Naive thymus-derived CD4-positive, alpha-beta T cell (primary cell): ENCODE data around the gene TNFAIP8L2. TPM values are rescaled to one million over a fixed set of nuclear protein-coding genes. Genes with fewer than 3 reads are reported as not detected.

ENCODE experiments used
- ATAC-seq: fragments of 150-1000 bp; cut with Tn5 transposase; 2 replicates; pipeline ENCODE4 v1.10.0; 2021; ENCODE audit warnings: mild to moderate bottlenecking, moderate library complexity
- CTCF ChIA-PET: fragments of 350-600 bp; sonication (Branson Sonifier 250); formaldehyde crosslinking; loops from one replicate; lab custom pipeline; 2021; ENCODE audit warnings: antibody characterized with exemption; lab: Charles Lee
- POLR2A ChIA-PET: fragments of 350-600 bp; sonication (Branson Sonifier 250); formaldehyde crosslinking; loops from one replicate; lab custom pipeline; 2021; ENCODE audit warnings: antibody characterized with exemption, inconsistent platforms; lab: Charles Lee
- DNase-seq, 9 donors: peaks; one replicate each; pipeline versions ENCODE4 v3.0.0 to v3.0.0-alpha.2; 2020 to 2022; ENCODE audit warnings: mixed read lengths in 1 of 9
- H3K27ac ChIP-seq: one replicate; pipeline ENCODE4 v1.7.0; 2013; ENCODE audit warnings: mild to moderate bottlenecking, low read depth, low read length, moderate library complexity
- H3K27me3 ChIP-seq, 2 donors: one replicate each; pipeline ENCODE4 v1.7.0; 2013; ENCODE audit warnings: low read length in 2 of 2, mild to moderate bottlenecking in 2 of 2, moderate library complexity in 2 of 2; ENCODE audit not compliant: control insufficient read depth in 2 of 2, insufficient read depth in 2 of 2
- H3K36me3 ChIP-seq, 3 experiments: 1 replicate in 2 of 3; 2 replicates in 1 of 3; pipeline ENCODE4 v1.7.0; 2013; ENCODE audit warnings: low read length in 3 of 3, mild to moderate bottlenecking in 3 of 3, moderate library complexity in 1 of 3; ENCODE audit not compliant: insufficient read depth in 3 of 3, control insufficient read depth in 2 of 3
- H3K4me1 ChIP-seq, 2 donors: one replicate each; pipeline ENCODE4 v1.7.0; 2013; ENCODE audit warnings: low read length in 2 of 2, mild to moderate bottlenecking in 2 of 2, moderate library complexity in 1 of 2; ENCODE audit not compliant: control insufficient read depth in 2 of 2, insufficient read depth in 2 of 2
- H3K4me3 ChIP-seq: 2 replicates; pipeline ENCODE4 v1.7.0; 2013; ENCODE audit warnings: mild to moderate bottlenecking, low read length
- H3K9me3 ChIP-seq, 3 experiments: 1 replicate in 2 of 3; 2 replicates in 1 of 3; pipeline ENCODE4 v1.7.0; 2013; ENCODE audit warnings: low read length in 3 of 3; ENCODE audit not compliant: control insufficient read depth in 2 of 3
- H3K27ac Mint-ChIP-seq, 9 donors: one replicate each; pipeline ENCODE4 v1.8.0; 2020 to 2022; ENCODE audit warnings: mixed read lengths in 9 of 9, mild to moderate bottlenecking in 8 of 9, moderate library complexity in 5 of 9, inconsistent platforms in 2 of 9
- H3K27me3 Mint-ChIP-seq, 5 donors: one replicate each; pipeline ENCODE4 v1.8.0; 2021 to 2022; ENCODE audit warnings: mixed read lengths in 5 of 5, mild to moderate bottlenecking in 1 of 5
- H3K36me3 Mint-ChIP-seq, 5 donors: one replicate each; pipeline ENCODE4 v1.8.0; 2020 to 2022; ENCODE audit warnings: mixed read lengths in 5 of 5, mild to moderate bottlenecking in 3 of 5, inconsistent platforms in 1 of 5
- H3K4me1 Mint-ChIP-seq, 7 donors: one replicate each; pipeline ENCODE4 v1.8.0; 2020 to 2022; ENCODE audit warnings: mixed read lengths in 7 of 7, mild to moderate bottlenecking in 3 of 7, inconsistent platforms in 1 of 7
- H3K4me3 Mint-ChIP-seq, 10 donors: one replicate each; pipeline ENCODE4 v1.8.0; 2020 to 2022; ENCODE audit warnings: mild to moderate bottlenecking in 10 of 10, mixed read lengths in 10 of 10, moderate library complexity in 6 of 10, inconsistent platforms in 2 of 10
- H3K9me3 Mint-ChIP-seq, 11 donors: one replicate each; pipeline ENCODE4 v1.8.0; 2020 to 2022; ENCODE audit warnings: mixed read lengths in 11 of 11, mild to moderate bottlenecking in 4 of 11, inconsistent platforms in 1 of 11, moderate library complexity in 1 of 11
- intact Hi-C, 2 donors: fragments of 100-400 bp; cut with micrococcal nuclease; formaldehyde crosslinking; loops; one replicate each; pipeline ENCODE4 v1.15.1; 2023
- polyA plus RNA-seq, 2 donors: library from polyadenylated mRNA; unstranded; fragments of 300-500 nt; fragmentation: Illumina TruSeq; gene quantifications; one replicate each; pipeline ENCODE4 v1.2.3, GENCODE V29; 2021
- total RNA-seq, 6 experiments: library from RNA in 5 of 6; stranded (reverse) in 5 of 6; gene quantifications; 1 replicate in 5 of 6; 2 replicates in 1 of 6; pipeline ENCODE4 v1.2.3 and lab custom pipeline; 2021 to 2026

TNFAIP8L2 gene
- total and polyA plus RNA-seq, 7 experiments from 2014 or later, result 3.1 to 77.3 (median 37.6) TPM

GRCh38 chr1:151164732-151165280 is 8.4 kb downstream of the TNFAIP8L2 start:
- H3K9me3 Mint-ChIP-seq, result peaks cover 0 to 7% (median 0%) of the 10 kb centered on the region in 11 donors
- H3K4me1 Mint-ChIP-seq, result peaks cover 36 to 81% (median 61%) of the 10 kb centered on the region in 7 donors
- H3K27ac ChIP-seq, result peak overlapping the region; percentile 64
- H3K27me3 Mint-ChIP-seq, result peaks cover 0 to 3% (median 0%) of the 10 kb centered on the region in 5 donors
- ChIA-PET CTCF (interaction anchor here (2.9 kb wide), 1 partner anchor 8 kb away, joined by 16 read pairs; the partner anchor contains the start of gene TNFAIP8L2), POLR2A (interaction anchor here (1.0 to 7.8 kb wide), 6 partner anchors 7 to 401 kb away, joined by 3 to 73 read pairs (median 3); partner anchors contain the start of genes TNFAIP8L2 and VPS72)
- peaks cover 0 to 45% (median 34%) of the 10 kb centered on the region in 5 donors for H3K36me3 Mint-ChIP-seq
- DNase-seq (no peak), ATAC-seq (no peak)
- intact Hi-C loops, result loop anchor here (1.0 to 5.0 kb wide), 12 partner anchors 8 to 447 kb away; partner anchors contain the start of genes PIP5K1A (in 2 of the 2), PSMD4 (in 2 of the 2), GABPB2 (in 1 of the 2) and PI4KB (in 1 of the 2)
- no peaks in the 10 kb centered on the region for H3K9me3 ChIP-seq
- H3K36me3 ChIP-seq, result peaks cover 0 to 26% (median 0%) of the 10 kb centered on the region in 3 experiments
- H3K27me3 ChIP-seq, result no peaks in the 10 kb centered on the region
- H3K4me1 ChIP-seq, result peaks cover 19 to 26% of the 10 kb centered on the region in 2 donors
- H3K27ac Mint-ChIP-seq, result peak overlapping the region in 8 of 9 donors; percentile 77 to 99 (median 96)
- H3K4me3 Mint-ChIP-seq, result peak overlapping the region; percentile 32 to 99 (median 92)
- peak overlapping the region; percentile 97 for H3K4me3 ChIP-seq

GRCh38 chr1:151165281-151165737 is 8.9 kb downstream of the TNFAIP8L2 start:
- H3K9me3 ChIP-seq, result no peaks in the 10 kb centered on the region
- CTCF ChIA-PET, result interaction anchor here (2.9 kb wide), 1 partner anchor 9 kb away, joined by 16 read pairs; the partner anchor contains the start of gene TNFAIP8L2
- intact Hi-C loops, result loop anchor here (1.0 to 5.0 kb wide), 12 partner anchors 8 to 447 kb away; partner anchors contain the start of genes PIP5K1A (in 2 of the 2), PSMD4 (in 2 of the 2), GABPB2 (in 1 of the 2) and PI4KB (in 1 of the 2)
- peak overlapping the region; percentile 90 to 99 (median 97) for H3K27ac Mint-ChIP-seq
- peaks cover 0 to 3% (median 0%) of the 10 kb centered on the region in 5 donors for H3K27me3 Mint-ChIP-seq
- peaks cover 0 to 31% (median 0%) of the 10 kb centered on the region in 3 experiments for H3K36me3 ChIP-seq
- H3K9me3 Mint-ChIP-seq, result peaks cover 0 to 7% (median 0%) of the 10 kb centered on the region in 11 donors
- peaks cover 31 to 76% (median 56%) of the 10 kb centered on the region in 7 donors for H3K4me1 Mint-ChIP-seq
- H3K27me3 ChIP-seq, result no peaks in the 10 kb centered on the region
- no peak for ATAC-seq
- peak overlapping the region; percentile 97 for H3K4me3 ChIP-seq
- H3K36me3 Mint-ChIP-seq, result peaks cover 0 to 42% (median 29%) of the 10 kb centered on the region in 5 donors
- POLR2A ChIA-PET, result interaction anchor here (0.6 to 7.8 kb wide), 7 partner anchors 7 to 447 kb away, joined by 3 to 73 read pairs (median 4); partner anchors contain the start of genes TNFAIP8L2 and VPS72
- H3K27ac ChIP-seq, result peak overlapping the region; percentile 64
- no peak for DNase-seq
- peaks cover 19 to 24% of the 10 kb centered on the region in 2 donors for H3K4me1 ChIP-seq
- peak overlapping the region; percentile 87 to 99 (median 95) for H3K4me3 Mint-ChIP-seq

- peaks cover 0 to 7% (median 0%) of the 10 kb centered on the region in 11 donors for H3K9me3 Mint-ChIP-seq
- DNase-seq (peak; percentile 78 to 98 (median 97)), ATAC-seq (peak; percentile 98)
- peak within 1 kb of the TSS; percentile 87 to 99 (median 95) for H3K4me3 Mint-ChIP-seq
- Histone ChIP-seq H3K4me1 (peaks cover 18 to 19% of the 10 kb centered on the region in 2 donors), H3K27ac (peak within 1 kb of the TSS; percentile 71), H3K4me3 (peak within 1 kb of the TSS; percentile 97), H3K9me3 (no peaks in the 10 kb centered on the region), H3K36me3 (peaks cover 0 to 37% (median 0%) of the 10 kb centered on the region in 3 experiments), H3K27me3 (no peaks in the 10 kb centered on the region)
- ChIA-PET POLR2A (interaction anchor here (0.6 to 7.8 kb wide), 10 partner anchors 8 to 446 kb away, joined by 3 to 73 read pairs (median 4); partner anchors contain the start of genes TNFAIP8L2, VPS72 and ZNF687), CTCF (interaction anchor here (1.2 to 2.9 kb wide), 2 partner anchors 10 to 66 kb away, joined by 5 to 16 read pairs; partner anchors contain the start of gene TNFAIP8L2)
- peaks cover 30 to 70% (median 52%) of the 10 kb centered on the region in 7 donors for H3K4me1 Mint-ChIP-seq
- intact Hi-C loops, result loop anchor here (1.0 to 5.0 kb wide), 14 partner anchors 9 to 537 kb away; partner anchors contain the start of genes PI4KB (in 2 of the 2), PIP5K1A (in 2 of the 2), PRUNE1 (in 2 of the 2) and PSMD4 (in 2 of the 2)
- peaks cover 0 to 3% (median 0%) of the 10 kb centered on the region in 5 donors for H3K27me3 Mint-ChIP-seq
- peak within 1 kb of the TSS; percentile 90 to 99 (median 97) for H3K27ac Mint-ChIP-seq
- H3K36me3 Mint-ChIP-seq, result peaks cover 0 to 39% (median 28%) of the 10 kb centered on the region in 5 donors
Observed at GRCh38 chr1:151165738-151166504, 9.5 kb downstream of the TNFAIP8L2 start, which contains the start of the genes LYSMD1 and SCNM1. TSS of gene LYSMD1 (minus strand) at chr1:151165902. CDS start at chr1:151165258, 644 bp downstream. TSS of gene SCNM1 (plus strand) at chr1:151166144. CDS start at chr1:151166153, 9 bp downstream.

- Mint-ChIP-seq H3K36me3 (peaks cover 0 to 37% (median 26%) of the 10 kb centered on the region in 5 donors), H3K4me3 (peak overlapping the region; percentile 87 to 99 (median 95)), H3K27me3 (peaks cover 0 to 3% (median 0%) of the 10 kb centered on the region in 5 donors), H3K4me1 (peaks cover 30 to 65% (median 48%) of the 10 kb centered on the region in 7 donors), H3K27ac (peak overlapping the region; percentile 90 to 99 (median 97)), H3K9me3 (peaks cover 0 to 7% (median 0%) of the 10 kb centered on the region in 11 donors)
- DNase-seq (no peak), ATAC-seq (no peak)
- ChIA-PET POLR2A (interaction anchor here (0.7 to 7.8 kb wide), 8 partner anchors 9 to 115 kb away, joined by 3 to 73 read pairs (median 4); partner anchors contain the start of genes TNFAIP8L2, VPS72 and ZNF687), CTCF (interaction anchor here (0.7 to 2.9 kb wide), 3 partner anchors 10 to 67 kb away, joined by 3 to 16 read pairs (median 5); partner anchors contain the start of genes TNFAIP8L2 and VPS72)
- peaks cover 0 to 43% (median 0%) of the 10 kb centered on the region in 3 experiments for H3K36me3 ChIP-seq
- intact Hi-C loops, result loop anchor here (1.0 to 5.0 kb wide), 6 partner anchors 24 to 537 kb away; partner anchors contain the start of genes PI4KB (in 2 of the 2), ENSA (in 1 of the 2), PRUNE1 (in 1 of the 2) and SNX27 (in 1 of the 2)
- peaks cover 18 to 19% of the 10 kb centered on the region in 2 donors for H3K4me1 ChIP-seq
- no peaks in the 10 kb centered on the region for H3K9me3 ChIP-seq
- H3K27ac ChIP-seq, result peak overlapping the region; percentile 71
- H3K27me3 ChIP-seq, result no peaks in the 10 kb centered on the region
- peak overlapping the region; percentile 97 for H3K4me3 ChIP-seq
Observed at GRCh38 chr1:151166505-151166956, 10.1 kb downstream of the TNFAIP8L2 start.

GRCh38 chr1:151167116-151167515 is 10.7 kb downstream of the TNFAIP8L2 start:
- ATAC-seq, result no peak
- Mint-ChIP-seq H3K27me3 (peaks cover 0 to 3% (median 0%) of the 10 kb centered on the region in 5 donors), H3K36me3 (peaks cover 0 to 34% (median 21%) of the 10 kb centered on the region in 5 donors), H3K4me3 (peak overlapping the region; percentile 87 to 99 (median 95)), H3K9me3 (peaks cover 0 to 7% (median 0%) of the 10 kb centered on the region in 11 donors), H3K27ac (peak overlapping the region in 8 of 9 donors; percentile 63 to 99 (median 93)), H3K4me1 (peaks cover 26 to 59% (median 42%) of the 10 kb centered on the region in 7 donors)
- ChIA-PET CTCF (interaction anchor here (0.6 to 2.9 kb wide), 3 partner anchors 11 to 160 kb away, joined by 3 to 16 read pairs (median 3); partner anchors contain the start of genes PI4KB, TNFAIP8L2 and VPS72), POLR2A (interaction anchor here (1.0 to 7.8 kb wide), 5 partner anchors 9 to 114 kb away, joined by 3 to 73 read pairs (median 6); partner anchors contain the start of genes TNFAIP8L2, VPS72 and ZNF687)
- Histone ChIP-seq H3K27ac (peak overlapping the region; percentile 71), H3K4me1 (peaks cover 18 to 19% of the 10 kb centered on the region in 2 donors), H3K36me3 (peaks cover 0 to 49% (median 0%) of the 10 kb centered on the region in 3 experiments), H3K4me3 (peak overlapping the region; percentile 97), H3K27me3 (no peaks in the 10 kb centered on the region), H3K9me3 (no peaks in the 10 kb centered on the region)
- intact Hi-C loops, result loop anchor here (5.0 kb wide), 2 partner anchors 160 to 445 kb away; partner anchors contain the start of genes PI4KB (in 1 of the 2) and SNX27 (in 1 of the 2)
- DNase-seq, result no peak
